ENCODE data around the gene GATC.
"Not testable (repeated sequence)": the region's sequence is repeated elsewhere in the genome, so short reads cannot be mapped to it uniquely, and the experiment has no call there.

Gene GATC

DNA sequence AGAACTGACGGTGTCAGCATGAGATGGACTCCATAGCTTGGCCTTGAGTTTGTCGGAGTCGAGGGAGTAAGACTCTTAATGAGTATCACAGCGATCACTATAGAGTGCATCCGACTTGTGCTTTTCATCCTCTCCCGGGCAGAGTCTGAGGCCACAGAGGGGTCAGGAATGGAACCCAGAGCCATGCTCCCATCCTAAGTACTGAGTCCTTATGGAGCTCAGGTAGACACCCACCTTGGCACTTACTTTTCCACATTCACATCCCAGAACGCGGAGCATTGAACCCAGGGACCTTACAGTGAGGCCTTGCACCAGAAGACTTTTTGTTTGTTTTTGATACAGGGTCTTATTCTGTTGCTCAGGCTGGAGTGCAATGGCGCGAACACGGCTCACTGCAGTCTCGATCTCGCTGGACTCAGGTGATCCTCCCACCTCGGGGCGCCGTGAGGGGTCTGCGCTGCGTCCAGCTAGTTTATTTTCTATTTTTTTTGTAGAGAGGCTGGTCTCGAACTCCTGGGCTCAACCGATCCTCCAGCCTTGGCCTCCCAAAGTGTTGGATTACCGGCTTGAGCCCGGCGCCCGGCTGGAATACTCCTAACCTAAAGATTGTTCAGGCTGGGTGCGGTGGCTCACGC, 24.0 kb downstream of the GATC start:
- no peak for DNase-seq (ENCODE audit: low spot score)

DNA sequence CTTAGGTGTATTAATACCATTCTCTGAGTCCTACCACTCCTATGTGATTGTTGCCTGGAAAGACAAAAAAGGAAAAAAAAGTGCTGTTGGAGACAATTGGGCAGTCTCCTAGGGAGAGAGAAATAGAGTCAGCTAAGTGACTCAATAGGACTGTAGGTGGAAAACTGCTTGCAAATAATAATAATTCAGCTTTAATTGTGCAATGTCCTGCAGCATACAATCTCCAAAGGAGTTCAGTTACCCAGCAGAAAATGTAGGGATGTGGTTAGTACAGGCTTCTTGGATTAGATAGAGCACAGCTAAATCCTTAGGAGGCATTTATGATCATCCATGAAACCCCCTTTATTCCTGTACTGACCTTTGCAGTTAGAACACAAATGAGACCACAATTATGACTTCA, 26.3 kb downstream of the GATC start:
- DNase-seq (ENCODE audit: low spot score), result no peak

- no peak for DNase-seq (ENCODE audit: low spot score)
These were observed 27.8 kb downstream of the GATC start for GRCh38 chr12:120473807-120474615.

DNA sequence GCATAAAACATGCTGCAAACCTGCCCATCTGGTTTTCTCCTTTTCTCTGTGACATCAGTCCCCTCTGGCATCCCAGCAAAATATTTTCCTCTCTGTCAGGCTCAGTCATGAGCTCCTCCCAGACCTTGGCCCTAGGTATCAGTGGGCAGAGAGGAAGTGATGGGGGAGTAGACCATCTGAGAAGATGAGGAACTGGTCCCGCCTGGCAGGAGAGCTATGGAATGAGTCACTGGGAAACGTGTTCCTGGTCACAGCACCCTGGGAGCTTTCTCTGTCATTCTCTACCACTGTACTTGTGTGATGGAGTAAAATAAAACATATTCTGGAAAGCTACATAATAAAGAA, 28.3 kb downstream of the GATC start:
- no peak for DNase-seq (ENCODE audit: low spot score)

- no peak for DNase-seq (ENCODE audit: low spot score)
These were observed 29.4 kb downstream of the GATC start for GRCh38 chr12:120475643-120476042.

GRCh38 chr12:120479458-120479857, 33.2 kb downstream of the GATC start:
- DNase-seq (ENCODE audit: low spot score), result no peak

DNA sequence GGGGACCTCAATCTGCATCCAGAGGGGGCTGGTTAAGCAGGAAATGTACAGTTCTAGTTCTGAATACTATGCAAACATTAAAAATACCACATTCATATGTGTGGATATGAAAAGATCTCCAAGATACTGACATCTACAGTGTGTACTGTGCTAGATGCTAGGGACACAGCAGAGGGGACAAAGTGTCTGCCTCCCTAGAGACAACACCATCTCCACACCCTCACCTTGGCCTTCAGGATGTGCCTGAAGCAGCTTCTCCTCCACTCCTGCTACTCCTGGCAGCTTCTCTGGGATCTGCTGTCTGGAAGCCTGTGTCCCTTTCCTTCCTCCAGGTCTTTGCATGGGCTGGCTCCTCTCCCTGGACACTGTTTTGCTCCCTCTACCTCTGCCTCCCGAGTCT, 34.0 kb downstream of the GATC start:
- no peak for DNase-seq (ENCODE audit: low spot score)

DNA sequence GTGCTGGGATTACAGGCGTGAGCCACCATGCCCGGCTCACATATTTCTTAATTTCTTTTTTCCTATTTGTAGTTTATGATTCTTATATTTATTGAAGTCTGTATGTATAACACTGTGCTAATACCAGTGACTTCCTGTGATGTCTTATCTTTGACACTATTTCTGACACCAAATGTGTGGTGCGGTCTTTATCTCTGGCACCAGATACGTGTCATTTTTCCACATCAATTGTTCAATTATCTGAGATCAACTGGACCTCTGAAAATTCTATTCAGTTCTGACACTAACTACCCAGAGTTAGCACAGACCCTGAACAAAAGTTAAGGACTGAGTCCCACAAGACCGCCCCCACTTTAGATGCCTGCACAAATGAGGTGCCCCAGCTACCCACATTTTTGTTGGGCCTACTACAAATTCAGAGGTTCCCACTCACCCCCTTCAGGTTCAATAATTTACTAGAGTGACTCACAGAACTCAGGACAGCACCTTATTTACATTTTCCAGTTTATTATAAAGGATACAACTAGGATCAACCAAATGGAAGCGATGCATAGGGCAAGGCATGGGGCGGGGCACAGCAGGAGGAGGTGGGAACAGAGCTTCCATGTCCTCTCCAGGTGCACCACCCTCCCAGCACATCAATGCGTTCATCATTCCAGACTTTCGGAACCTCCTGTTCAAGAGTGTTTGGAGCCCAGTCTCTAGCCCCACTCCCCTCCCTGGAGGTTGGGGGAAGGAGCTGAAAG, 35.0 kb downstream of the GATC start:
- DNase-seq (ENCODE audit: low spot score), result peak; percentile 41

GRCh38 chr12:120483621-120484020, 37.4 kb downstream of the GATC start:
- no peak for DNase-seq (ENCODE audit: low spot score)

DNA sequence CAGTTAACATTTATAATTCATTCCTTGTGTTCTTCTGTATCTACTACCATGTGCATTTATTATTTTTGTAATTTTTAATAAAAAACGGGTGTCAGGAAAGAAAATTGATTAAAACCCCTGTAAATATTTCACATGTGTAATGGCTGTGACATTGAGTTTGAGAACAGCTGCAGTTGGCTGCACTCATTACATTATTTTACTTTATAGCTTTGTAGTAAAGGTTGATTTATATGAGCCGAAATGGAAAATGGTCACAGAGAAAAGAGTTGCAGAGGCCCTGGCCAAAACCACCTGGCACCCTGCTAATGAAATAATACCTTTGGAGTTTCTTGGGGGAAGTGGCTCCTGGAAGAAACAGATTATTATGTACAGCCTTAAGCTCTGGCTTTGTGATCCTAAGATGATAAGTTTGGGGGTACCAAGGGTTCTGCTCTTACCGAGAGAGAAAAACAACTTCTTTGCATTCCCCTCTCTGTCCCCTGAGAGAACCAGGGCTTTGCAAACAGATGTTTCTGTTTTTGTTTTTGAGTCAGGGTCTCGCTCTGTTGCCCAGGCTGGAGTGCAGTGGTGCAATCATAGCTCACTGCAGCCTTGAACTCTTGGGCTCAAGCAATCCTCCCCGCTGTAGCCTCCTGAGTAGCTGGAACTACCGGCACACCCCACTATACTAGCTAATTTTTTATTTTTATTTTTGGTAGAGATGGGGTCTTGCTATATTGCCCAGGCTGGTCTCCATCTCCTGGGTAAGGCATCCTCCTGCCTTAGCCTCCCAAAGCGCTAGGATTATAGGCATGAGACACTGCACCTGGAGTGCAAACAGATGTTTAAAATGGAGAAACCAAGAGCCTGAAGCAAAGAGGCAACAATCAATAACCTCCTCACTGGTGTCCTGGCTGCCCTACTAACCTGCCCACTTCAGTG, 40.0 kb downstream of the GATC start:
- DNase-seq (ENCODE audit: low spot score), result no peak

GRCh38 chr12:120487552-120487951, 41.3 kb downstream of the GATC start:
- DNase-seq (ENCODE audit: low spot score), result not testable (repeated sequence)

DNA sequence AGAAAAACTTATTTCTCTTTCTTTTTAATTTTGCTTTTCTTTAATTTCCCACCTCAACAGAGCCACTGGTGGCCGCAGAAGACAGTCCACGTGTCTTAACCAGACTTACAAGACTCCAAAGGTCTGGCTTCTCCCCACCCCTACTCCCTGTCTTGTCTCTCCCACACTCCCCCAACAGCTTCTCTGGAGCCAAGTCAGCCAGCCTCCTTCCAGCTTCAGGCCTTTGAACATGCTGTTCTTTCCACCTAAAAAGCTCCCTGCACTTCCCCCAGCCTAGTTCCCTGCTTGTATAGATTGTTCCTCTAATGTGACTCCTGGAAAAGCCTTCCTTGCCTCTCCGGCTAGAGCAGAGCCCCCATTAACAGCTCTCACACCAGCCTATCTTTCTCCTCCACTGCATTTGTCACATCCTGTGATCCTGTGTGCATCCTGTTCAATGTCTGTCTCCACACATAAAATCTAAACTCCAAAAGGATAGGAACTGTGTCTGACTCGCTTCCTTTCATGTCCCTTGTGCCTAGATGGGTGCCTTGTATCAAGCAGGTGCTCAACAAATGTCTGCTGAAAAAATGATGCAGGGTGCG, 41.9 kb downstream of the GATC start:
- no peak for DNase-seq (ENCODE audit: low spot score)

DNA sequence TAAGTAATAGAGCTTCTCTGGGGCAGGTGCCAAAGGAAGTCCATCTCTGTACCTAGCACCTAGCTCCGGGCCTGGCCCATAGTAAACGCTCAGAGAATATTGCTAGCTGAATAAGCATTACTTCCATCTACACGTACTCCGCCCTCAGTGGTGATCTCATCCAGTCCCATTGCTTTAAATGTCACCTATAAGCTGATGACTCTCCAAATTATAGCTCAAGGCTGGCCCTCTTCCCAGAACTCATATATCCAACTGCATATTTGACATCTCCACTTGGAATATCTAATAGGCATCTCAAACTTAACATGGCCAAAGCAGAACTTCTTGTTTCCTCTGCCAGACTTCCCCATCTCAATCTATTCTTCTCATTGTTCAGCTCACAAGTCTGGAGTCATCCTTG, 42.8 kb downstream of the GATC start:
- no peak for DNase-seq (ENCODE audit: low spot score)

DNA sequence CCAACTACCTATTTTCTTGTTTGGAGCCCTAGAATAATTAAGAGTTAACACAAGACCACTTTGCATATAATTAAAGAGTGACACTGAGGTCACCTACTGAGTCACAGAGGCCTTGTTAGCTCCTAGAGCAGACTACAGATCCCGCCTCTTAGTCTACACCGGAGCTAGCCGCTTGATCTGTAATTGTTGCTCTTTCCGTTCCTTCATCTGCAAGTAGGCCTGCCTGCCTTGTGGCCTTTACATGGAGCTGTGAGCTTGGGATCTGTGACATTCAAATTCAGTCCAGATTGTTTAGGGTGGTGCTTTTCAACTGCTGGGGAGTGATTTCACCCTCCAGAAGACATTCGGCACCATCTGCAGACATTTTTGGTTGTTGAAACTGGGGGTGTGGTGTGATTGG, 44.1 kb downstream of the GATC start:
- no peak for DNase-seq (ENCODE audit: low spot score)

DNA sequence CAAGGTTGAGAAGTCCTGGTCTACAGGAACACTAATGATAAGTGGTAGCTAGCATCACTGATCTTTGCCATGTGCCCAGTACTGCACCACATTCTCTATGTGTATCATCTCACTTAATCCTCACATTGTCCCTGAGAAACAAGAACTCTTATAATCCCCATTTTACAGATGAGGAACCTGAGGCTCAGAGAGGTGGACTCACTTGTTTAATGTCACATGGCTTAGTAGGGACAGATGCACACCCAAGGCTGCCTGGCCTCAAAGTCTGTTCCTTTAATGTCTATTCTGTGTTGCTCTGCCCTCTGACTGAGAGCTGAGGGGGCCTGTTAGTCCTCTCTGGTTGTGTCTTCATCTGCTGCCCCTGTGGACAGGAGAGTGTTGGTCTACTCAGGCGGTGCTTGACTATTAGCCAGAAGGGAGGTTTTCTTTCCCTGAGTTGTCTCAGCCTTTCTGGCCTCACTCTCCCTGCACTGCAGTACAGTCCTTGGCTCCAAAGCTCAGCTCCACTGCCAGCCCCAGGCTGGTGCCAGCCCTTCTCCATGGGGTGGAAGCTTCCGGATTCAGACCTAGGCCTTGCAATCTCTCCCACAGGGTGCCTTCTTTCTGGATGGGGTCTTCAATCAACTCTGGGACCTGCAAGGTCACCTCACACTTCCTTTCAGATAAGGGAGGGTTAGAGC, 44.7 kb downstream of the GATC start:
- DNase-seq (ENCODE audit: low spot score), result no peak

DNA sequence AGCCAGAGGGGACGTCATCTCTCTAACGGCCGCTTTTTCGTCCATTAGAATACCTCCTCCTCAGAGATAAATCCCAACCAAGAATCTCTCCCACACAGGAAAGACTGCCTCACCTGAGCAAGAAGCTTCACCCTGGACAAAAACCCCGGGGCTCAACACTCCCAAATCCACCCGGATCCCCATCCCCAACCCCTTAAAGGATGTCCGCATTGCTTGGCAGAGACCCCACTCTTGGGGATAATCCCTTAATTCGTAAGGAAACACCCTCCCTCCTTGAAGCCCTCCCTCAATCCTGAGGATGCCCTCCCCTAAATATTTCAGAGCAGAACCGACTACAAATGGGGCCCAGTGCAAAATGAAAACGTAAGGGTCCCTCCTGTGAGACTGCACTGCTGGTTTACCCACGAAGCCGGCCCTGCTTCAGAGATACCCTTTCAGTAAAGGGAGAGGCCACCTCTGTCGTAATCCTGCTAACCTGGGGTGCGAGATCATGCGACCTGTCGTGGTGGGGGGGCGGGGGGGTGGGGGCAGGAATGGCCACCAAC, 49.0 kb downstream of the GATC start:
- no peak for DNase-seq (ENCODE audit: low spot score)

GRCh38 chr12:120495731-120496412, 49.6 kb downstream of the GATC start, which contains the start of gene DYNLL1:
Gene DYNLL1 (plus strand): TSS chr12:120496113. CDS start chr12:120496422, 309 bp downstream.
- DNase-seq (ENCODE audit: low spot score), result peak; percentile 98

DNA sequence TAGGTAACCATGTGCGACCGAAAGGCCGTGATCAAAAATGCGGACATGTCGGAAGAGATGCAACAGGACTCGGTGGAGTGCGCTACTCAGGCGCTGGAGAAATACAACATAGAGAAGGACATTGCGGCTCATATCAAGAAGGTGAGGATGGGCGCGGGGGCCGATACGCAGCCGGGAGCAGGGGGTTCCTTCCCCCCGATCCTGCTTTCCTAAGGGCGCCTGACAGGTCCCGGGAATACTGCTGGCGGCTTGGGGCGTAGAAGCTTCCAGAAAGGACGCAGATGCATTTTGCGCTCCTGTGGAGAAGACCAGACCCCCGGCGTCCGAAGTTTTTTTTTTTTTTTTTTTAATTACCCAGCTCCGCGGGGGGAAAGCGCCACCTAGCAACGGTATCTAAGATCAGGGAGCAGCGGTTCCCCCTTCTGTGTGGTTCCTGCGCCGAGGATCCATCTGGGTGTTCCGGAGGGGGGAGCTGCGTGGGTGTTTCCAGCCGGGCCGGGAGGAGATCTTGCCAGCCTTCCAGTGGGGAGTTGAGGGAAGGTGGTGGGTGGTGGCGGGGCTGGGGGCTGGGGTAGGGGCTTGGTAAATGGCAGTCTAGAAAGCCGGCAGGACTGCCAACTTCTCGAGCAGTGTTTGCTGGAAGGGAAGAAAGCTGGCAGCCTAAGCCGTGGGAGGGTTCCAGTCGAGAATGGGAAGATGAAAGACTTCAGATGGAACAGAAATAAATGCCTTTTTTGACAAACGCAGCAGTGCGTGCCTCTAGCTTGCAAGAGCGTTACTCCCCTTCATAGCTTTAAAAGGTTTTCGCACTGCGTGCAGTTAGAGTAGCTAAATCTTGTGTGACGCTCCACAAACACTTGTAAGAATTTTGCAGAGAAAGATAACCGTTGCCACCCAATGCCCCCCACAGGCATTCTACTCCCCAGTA, 50.4 kb downstream of the GATC start:
- DNase-seq (ENCODE audit: low spot score), result peak; percentile 62
